ENCODE results near the gene HMCN2.
"Not testable (repeated sequence)": the region's sequence is repeated elsewhere in the genome, so short reads cannot be mapped to it uniquely, and the experiment has no call there.

HMCN2 gene

GRCh38 chr9:130395810-130396435 is 130.4 kb downstream of the HMCN2 start:
- no peak for DNase-seq

GRCh38 chr9:130396581-130396980 is 131.0 kb downstream of the HMCN2 start:
- no peak for DNase-seq

- no peak for DNase-seq
Observed at GRCh38 chr9:130398487-130399240, 133.1 kb downstream of the HMCN2 start.

- DNase-seq, result no peak
Observed at GRCh38 chr9:130399768-130400167, 134.2 kb downstream of the HMCN2 start.

- DNase-seq, result no peak
Observed at GRCh38 chr9:130400870-130401269, 135.3 kb downstream of the HMCN2 start.

- not testable (repeated sequence) for DNase-seq
Observed at GRCh38 chr9:130401742-130402141, 136.2 kb downstream of the HMCN2 start.

- no peak for DNase-seq
Observed at GRCh38 chr9:130402243-130402642, 136.7 kb downstream of the HMCN2 start.

GRCh38 chr9:130402645-130403440 is 137.3 kb downstream of the HMCN2 start:
- DNase-seq, result no peak

- no peak for DNase-seq
Observed at GRCh38 chr9:130405657-130406257, 140.2 kb downstream of the HMCN2 start.

- no peak for DNase-seq
Observed at GRCh38 chr9:130406278-130406895, 140.8 kb downstream of the HMCN2 start.

GRCh38 chr9:130407916-130408663 is 142.5 kb downstream of the HMCN2 start:
- DNase-seq, result no peak

- DNase-seq, result no peak
Observed at GRCh38 chr9:130408669-130409068, 143.1 kb downstream of the HMCN2 start.

- DNase-seq, result no peak
Observed at GRCh38 chr9:130409246-130409645, 143.7 kb downstream of the HMCN2 start.

- no peak for DNase-seq
Observed at GRCh38 chr9:130410443-130410842, 144.9 kb downstream of the HMCN2 start.

- DNase-seq, result no peak
Observed at GRCh38 chr9:130411566-130411915, 146.0 kb downstream of the HMCN2 start.

GRCh38 chr9:130414081-130414731 is 148.6 kb downstream of the HMCN2 start:
- no peak for DNase-seq

- DNase-seq, result no peak
Observed at GRCh38 chr9:130414910-130415746, 149.6 kb downstream of the HMCN2 start.

- no peak for DNase-seq
Observed at GRCh38 chr9:130417602-130418001, 152.0 kb downstream of the HMCN2 start.

- no peak for DNase-seq
Observed at GRCh38 chr9:130418776-130419175, 153.2 kb downstream of the HMCN2 start.

GRCh38 chr9:130419521-130420035 is 154.0 kb downstream of the HMCN2 start:
- DNase-seq, result no peak
